Left ventricle myocardium inferior (tissue), 1 donor: Measurements from ENCODE around the gene PCOLCE2. TPM values are rescaled to one million over a fixed set of nuclear protein-coding genes. Genes with fewer than 3 reads are reported as not detected.
A peak's percentile ranks its signal among the peaks of the same experiment; 100 is the strongest.

ENCODE experiments used
- DNase-seq: peaks from one replicate; pipeline ENCODE4 v3.0.0-alpha.2; 2020
- H3K27ac ChIP-seq: fragments of 200-600 bp; replicated peaks from 2 replicates; pipeline ENCODE4 v1.8.0; 2021
- H3K27me3 ChIP-seq: fragments of 200-600 bp; 2 replicates; pipeline ENCODE4 v1.8.0; 2021; ENCODE audit warnings: low read depth
- H3K36me3 ChIP-seq: fragments of 200-600 bp; 2 replicates; pipeline ENCODE4 v1.8.0; 2021
- H3K4me1 ChIP-seq: fragments of 200-600 bp; 2 replicates; pipeline ENCODE4 v1.8.0; 2021
- H3K4me3 ChIP-seq: fragments of 200-600 bp; 2 replicates; pipeline ENCODE4 v1.8.0; 2021; ENCODE audit warnings: mild to moderate bottlenecking, moderate library complexity
- H3K9me3 ChIP-seq: fragments of 200-600 bp; replicated peaks from 2 replicates; pipeline ENCODE4 v1.8.0; 2021
- CTCF ChIP-seq: fragments of 200-600 bp; IDR thresholded peaks from 2 replicates; pipeline ENCODE4 v1.8.0; 2021; ENCODE audit warnings: antibody characterized with exemption, mild to moderate bottlenecking, borderline replicate concordance
- intact Hi-C: fragments of 100-400 bp; cut with micrococcal nuclease; formaldehyde crosslinking; loops from one replicate; pipeline ENCODE4 v1.11.0; 2022
- total RNA-seq: library from RNA; stranded (reverse); fragmentation: NEBNext Ultra II Directional; extraction: Animal tissue kit (Norgen Biotek cat#: 25700); gene quantifications from one replicate; pipeline ENCODE4 v1.2.1, GENCODE V29; 2021
- donor health status: DM: no; HTN: yes; CAD: no; lungs with severe emphysema.

The PCOLCE2 gene
- total RNA-seq, 1 donor from 2014 or later: 74.3 TPM

GRCh38 chr3:142863930-142864920 is 24.7 kb downstream of the PCOLCE2 start:
- intact Hi-C loops: no loop called here
- no peak for TF ChIP-seq CTCF
- H3K4me1 ChIP-seq: peaks cover 17% of the 10 kb centered on the region
- H3K4me3 ChIP-seq: no peak overlapping the region
- H3K36me3 ChIP-seq: no peaks in the 10 kb centered on the region
- H3K9me3 ChIP-seq: no peaks in the 10 kb centered on the region
- H3K27ac ChIP-seq: peak overlapping the region; percentile 33
- DNase-seq: no peak
- no peaks in the 10 kb centered on the region for H3K27me3 ChIP-seq

GRCh38 chr3:142863010-142863817 is 25.7 kb downstream of the PCOLCE2 start:
- no peaks in the 10 kb centered on the region for H3K27me3 ChIP-seq
- no peak overlapping the region for H3K4me3 ChIP-seq
- no peaks in the 10 kb centered on the region for H3K36me3 ChIP-seq
- H3K27ac ChIP-seq: peak overlapping the region; percentile 33
- H3K9me3 ChIP-seq: no peaks in the 10 kb centered on the region
- H3K4me1 ChIP-seq: peaks cover 17% of the 10 kb centered on the region
- no peak for DNase-seq
- no peak for TF ChIP-seq CTCF
- intact Hi-C loops: no loop called here

- no peaks in the 10 kb centered on the region for H3K9me3 ChIP-seq
- H3K4me1 ChIP-seq: peaks cover 23% of the 10 kb centered on the region
- intact Hi-C loops: no loop called here
- no peak for TF ChIP-seq CTCF
- no peak for DNase-seq
- H3K36me3 ChIP-seq: no peaks in the 10 kb centered on the region
- no peak overlapping the region for H3K27ac ChIP-seq
- H3K4me3 ChIP-seq: no peak overlapping the region
- no peaks in the 10 kb centered on the region for H3K27me3 ChIP-seq
Observed at GRCh38 chr3:142861926-142862325, 27.0 kb downstream of the PCOLCE2 start.

GRCh38 chr3:142858043-142858442 is 30.8 kb downstream of the PCOLCE2 start:
- H3K4me1 ChIP-seq: peaks cover 49% of the 10 kb centered on the region
- H3K4me3 ChIP-seq: no peak overlapping the region
- no peaks in the 10 kb centered on the region for H3K9me3 ChIP-seq
- intact Hi-C loops: no loop called here
- no peaks in the 10 kb centered on the region for H3K36me3 ChIP-seq
- peak overlapping the region; percentile 82 for H3K27ac ChIP-seq
- no peak for TF ChIP-seq CTCF
- DNase-seq: no peak
- H3K27me3 ChIP-seq: no peaks in the 10 kb centered on the region

GRCh38 chr3:142857056-142857455 is 31.8 kb downstream of the PCOLCE2 start:
- DNase-seq: peak; percentile 56
- Histone ChIP-seq H3K36me3 (no peaks in the 10 kb centered on the region), H3K4me3 (no peak overlapping the region), H3K27me3 (no peaks in the 10 kb centered on the region), H3K4me1 (peaks cover 51% of the 10 kb centered on the region), H3K9me3 (no peaks in the 10 kb centered on the region), H3K27ac (peak overlapping the region; percentile 82)
- TF ChIP-seq CTCF: peak; percentile 61
- intact Hi-C loops: no loop called here
